IMR-90 (cell line): Measurements from ENCODE around the gene PAX8. TPM values are rescaled to one million over a fixed set of nuclear protein-coding genes. Genes with fewer than 3 reads are reported as not detected.

ENCODE experiments used
- ATAC-seq: fragments of 200-7000 bp; cut with Tn5 transposase; 2 replicates; pipeline ENCODE4 v1.9.1; 2020; ENCODE audit warnings: low read depth, mild to moderate bottlenecking, moderate library complexity
- BruUV-seq: library from RNA; stranded (reverse); fragments of 400-500 nt; replicated peaks from 2 replicates; lab custom pipeline; 2021; lab: Mats Ljungman, UMichigan
- CTCF ChIA-PET: fragments of 300-600 bp; formaldehyde crosslinking; extraction: SDS; loops from one replicate; lab custom pipeline; 2021; ENCODE audit warnings: antibody characterized with exemption; lab: Yijun Ruan, JAX
- POLR2A ChIA-PET: fragments of 300-600 bp; sonication (Branson Sonifier 250); formaldehyde crosslinking; loops from one replicate; lab custom pipeline; 2022; ENCODE audit warnings: antibody characterized with exemption; ENCODE audit not compliant: unreplicated experiment; lab: Charles Lee
- DNase-seq: peaks from one replicate; pipeline ENCODE4 v3.0.0; 2013
- H2AFZ ChIP-seq: replicated peaks from 2 replicates; pipeline ENCODE3; 2013; ENCODE audit warnings: low read length, mild to moderate bottlenecking; ENCODE audit not compliant: poor library complexity
- H2AK5ac ChIP-seq: 2 replicates; pipeline ENCODE4 v1.6.1; 2013; ENCODE audit warnings: low read depth, low read length, inconsistent platforms
- H2AK9ac ChIP-seq: replicated peaks from 2 replicates; pipeline ENCODE3; 2013; ENCODE audit warnings: mild to moderate bottlenecking, low read depth, low read length, moderate library complexity; ENCODE audit not compliant: poor library complexity
- H2BK120ac ChIP-seq: 2 replicates; pipeline ENCODE4 v1.6.1; 2013; ENCODE audit warnings: low read depth, low read length, inconsistent platforms
- H2BK15ac ChIP-seq: 3 replicates; pipeline ENCODE4 v1.6.1; 2013; ENCODE audit warnings: low read depth, low read length, inconsistent platforms
- H2BK20ac ChIP-seq: 2 replicates; pipeline ENCODE4 v1.6.1; 2013; ENCODE audit warnings: low read depth, mild to moderate bottlenecking, inconsistent platforms, low read length, moderate library complexity
- H2BK5ac ChIP-seq: 2 replicates; pipeline ENCODE4 v1.6.1; 2013; ENCODE audit warnings: mild to moderate bottlenecking, low read depth, low read length, inconsistent platforms; ENCODE audit not compliant: poor library complexity, severe bottlenecking
- H3K14ac ChIP-seq: replicated peaks from 2 replicates; pipeline ENCODE4 v1.6.1; 2013; ENCODE audit warnings: low read depth, low read length, inconsistent platforms
- H3K18ac ChIP-seq: 2 replicates; pipeline ENCODE4 v1.6.1; 2013; ENCODE audit warnings: low read depth, low read length, control low read depth
- H3K23ac ChIP-seq: 2 replicates; pipeline ENCODE4 v1.6.1; 2013; ENCODE audit warnings: low read depth, low read length, inconsistent platforms
- H3K27ac ChIP-seq: 2 replicates; pipeline ENCODE4 v1.5.1; 2013; ENCODE audit warnings: mild to moderate bottlenecking, control low read depth, low read length; ENCODE audit not compliant: insufficient read depth
- H3K27me3 ChIP-seq: 2 replicates; pipeline ENCODE4 v1.6.1; 2013; ENCODE audit warnings: low read length; ENCODE audit not compliant: control insufficient read depth, insufficient read depth
- H3K36me3 ChIP-seq: 2 replicates; pipeline ENCODE4 v1.6.1; 2013; ENCODE audit warnings: low read length, mixed read lengths; ENCODE audit not compliant: control insufficient read depth, insufficient read depth
- H3K4ac ChIP-seq: 2 replicates; pipeline ENCODE4 v1.6.1; 2013; ENCODE audit warnings: low read depth, low read length, inconsistent platforms
- H3K4me1 ChIP-seq: 2 replicates; pipeline ENCODE4 v1.6.1; 2013; ENCODE audit warnings: low read length, mixed read lengths; ENCODE audit not compliant: control insufficient read depth, insufficient read depth
- H3K4me2 ChIP-seq: 2 replicates; pipeline ENCODE4 v1.6.1; 2013; ENCODE audit warnings: low read depth, mild to moderate bottlenecking, control low read depth, low read length, moderate library complexity
- H3K4me3 ChIP-seq: 2 replicates; pipeline ENCODE4 v1.5.1; 2013; ENCODE audit warnings: low read depth, mild to moderate bottlenecking, control low read depth, low read length, moderate library complexity; ENCODE audit not compliant: insufficient read depth
- H3K56ac ChIP-seq: 2 replicates; pipeline ENCODE4 v1.6.1; 2013; ENCODE audit warnings: low read length, inconsistent platforms; ENCODE audit not compliant: insufficient read depth; ENCODE audit errors: extremely low read depth
- H3K79me1 ChIP-seq, 2 experiments: 2 replicates each; pipeline ENCODE4 v1.6.1; 2013; ENCODE audit warnings: low read length in 2 of 2, inconsistent platforms in 1 of 2, low read depth in 1 of 2
- H3K9ac ChIP-seq: 2 replicates; pipeline ENCODE4 v1.6.1; 2013; ENCODE audit warnings: low read depth, low read length, control low read depth
- H3K9me1 ChIP-seq: 2 replicates; pipeline ENCODE4 v1.6.1; 2013; ENCODE audit warnings: low read length, inconsistent platforms; ENCODE audit not compliant: insufficient read depth
- H3K9me3 ChIP-seq: 2 replicates; pipeline ENCODE4 v1.6.1; 2013; ENCODE audit warnings: low read length; ENCODE audit not compliant: control insufficient read depth, insufficient read depth
- H4K20me1 ChIP-seq: 2 replicates; pipeline ENCODE4 v1.6.1; 2013; ENCODE audit warnings: low read length, inconsistent platforms; ENCODE audit not compliant: insufficient read depth
- H4K5ac ChIP-seq: 2 replicates; pipeline ENCODE4 v1.6.1; 2013; ENCODE audit warnings: mild to moderate bottlenecking, low read depth, low read length, control low read depth
- H4K8ac ChIP-seq, 2 experiments: 2 replicates each; pipeline ENCODE4 v1.6.1; 2013; ENCODE audit warnings: low read depth in 2 of 2, low read length in 2 of 2, control low read depth in 1 of 2, inconsistent platforms in 1 of 2
- H4K91ac ChIP-seq: 2 replicates; pipeline ENCODE4 v1.6.1; 2013; ENCODE audit warnings: low read depth, low read length, inconsistent platforms; ENCODE audit not compliant: insufficient read depth
- BHLHE40 ChIP-seq: fragments of 150-350 bp; IDR thresholded peaks from 2 replicates; pipeline ENCODE4 v1.6.1; 2016; ENCODE audit warnings: mild to moderate bottlenecking, low read depth, low read length
- CEBPB ChIP-seq: IDR thresholded peaks from 2 replicates; pipeline ENCODE4 v1.6.1; 2012; ENCODE audit warnings: low read depth, low read length, improper control_type of control experiment
- CHD1 ChIP-seq: IDR thresholded peaks from 2 replicates; pipeline ENCODE4 v1.6.1; 2012; ENCODE audit warnings: low read depth, low read length, improper control_type of control experiment
- CTCF ChIP-seq: conservative IDR thresholded peaks from 2 replicates; pipeline ENCODE4 v1.5.1; 2012; ENCODE audit warnings: mild to moderate bottlenecking, low read depth, low read length, improper control_type of control experiment
- FOS ChIP-seq: fragments of 150-350 bp; IDR thresholded peaks from 2 replicates; pipeline ENCODE4 v1.6.1; 2016; ENCODE audit warnings: low read depth, low read length
- MAFK ChIP-seq: IDR thresholded peaks from 2 replicates; pipeline ENCODE4 v1.6.1; 2012; ENCODE audit warnings: low read depth, low read length, improper control_type of control experiment
- MAZ ChIP-seq: IDR thresholded peaks from 2 replicates; pipeline ENCODE4 v1.6.1; 2012; ENCODE audit warnings: low read depth, mild to moderate bottlenecking, low read length, improper control_type of control experiment, moderate library complexity, borderline replicate concordance
- MXI1 ChIP-seq: IDR thresholded peaks from 2 replicates; pipeline ENCODE4 v1.6.1; 2012; ENCODE audit warnings: low read depth, mild to moderate bottlenecking, low read length, moderate library complexity, borderline replicate concordance
- NFE2L2 ChIP-seq: fragments of 150-350 bp; IDR thresholded peaks from 2 replicates; pipeline ENCODE4 v1.6.1; 2016; ENCODE audit warnings: low read depth, mild to moderate bottlenecking, low read length
- POLR2A ChIP-seq: IDR thresholded peaks from 2 replicates; pipeline ENCODE4 v1.6.1; 2012; ENCODE audit warnings: mild to moderate bottlenecking, low read depth, low read length
- RAD21 ChIP-seq: IDR thresholded peaks from 2 replicates; pipeline ENCODE4 v1.6.1; 2012; ENCODE audit warnings: low read length, improper control_type of control experiment
- RCOR1 ChIP-seq: IDR thresholded peaks from 2 replicates; pipeline ENCODE4 v1.6.1; 2012; ENCODE audit warnings: mild to moderate bottlenecking, low read length, improper control_type of control experiment; ENCODE audit not compliant: insufficient replicate concordance
- RFX5 ChIP-seq: IDR thresholded peaks from 2 replicates; pipeline ENCODE4 v1.8.0; 2012; ENCODE audit warnings: low read depth, mild to moderate bottlenecking, low read length, moderate library complexity
- SMC3 ChIP-seq: fragments of 150-350 bp; IDR thresholded peaks from 2 replicates; pipeline ENCODE4 v1.6.1; 2016; ENCODE audit warnings: low read depth, mild to moderate bottlenecking, antibody characterized with exemption, low read length, moderate library complexity
- USF2 ChIP-seq: fragments of 150-350 bp; IDR thresholded peaks from 2 replicates; pipeline ENCODE4 v1.6.1; 2017; ENCODE audit warnings: mild to moderate bottlenecking, antibody characterized with exemption, low read length, low read depth
- WGBS, 2 experiments: methylation state at CpG; one replicate each; pipeline versions ENCODE4 v1.1.5 to v1.1.7; 2013; ENCODE audit warnings: missing lambda C conversion rate in 2 of 2; ENCODE audit not compliant: insufficient read length in 1 of 2; ENCODE audit errors: extremely low coverage in 2 of 2; 5-methylcytosine and 5-hydroxymethylcytosine counted together
- dilution Hi-C: fragments of 300-500 bp; cut with HindIII; formaldehyde crosslinking; loops from one replicate; pipeline ENCODE4 v1.14.3; 2018; ENCODE audit warnings: low sequenced_read_pairs; ENCODE audit not compliant: unreplicated experiment
- in situ Hi-C: fragments of 300-500 bp; cut with MboI; formaldehyde crosslinking; loops from 3 replicates; pipeline ENCODE4 v1.14.3; 2019; ENCODE audit warnings: low sequenced_read_pairs, inconsistent platforms, mixed read lengths
- intact Hi-C: fragments of 100-400 bp; cut with micrococcal nuclease; formaldehyde crosslinking; loops from 2 replicates; pipeline ENCODE4 v1.10.0; 2022
- polyA plus RNA-seq, 3 experiments: library from polyadenylated mRNA; depleted of rRNA; stranded (reverse); fragments of >200 nt; gene quantifications; 2 replicates each; pipeline ENCODE4 v1.2.3, GENCODE V29; 2012; ENCODE audit warnings: low replicate concordance in 1 of 3
- total RNA-seq: library from RNA; depleted of rRNA; stranded (reverse); fragments of >200 nt; gene quantifications from 2 replicates; pipeline ENCODE4 v1.2.3, GENCODE V29; 2012
- TF ChIP-seq, protein P1 (sequence below): fragments of 150-350 bp; IDR thresholded peaks from 2 replicates; pipeline ENCODE4 v1.6.1; 2016; ENCODE audit warnings: low read depth, mild to moderate bottlenecking, low read length, moderate library complexity, borderline replicate concordance

PAX8 gene
- total and polyA plus RNA-seq, 2 of the 4 experiments (the other 2 are of a cell fraction) = 0.18 to 1.5 TPM

DNA sequence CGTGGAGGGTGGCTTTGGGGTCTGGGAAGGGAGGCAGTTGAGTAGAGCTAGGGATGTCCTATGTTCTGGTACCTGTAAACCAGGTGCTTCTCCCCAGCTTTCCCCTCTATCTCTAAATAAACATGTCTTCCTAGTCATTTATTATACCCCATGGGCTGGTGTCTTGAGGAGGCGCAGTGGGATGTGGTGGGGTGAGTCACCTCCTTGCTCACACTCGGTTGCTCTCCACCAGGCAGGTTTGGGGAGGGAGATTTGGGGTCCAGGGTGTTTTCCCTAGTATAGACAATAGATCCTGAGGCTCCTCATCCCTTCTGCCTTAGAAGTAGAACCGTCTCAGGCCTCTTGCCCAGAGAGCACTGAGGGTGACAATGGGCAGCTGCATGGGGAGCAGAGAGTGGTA lies 99.8 kb downstream of the PAX8 start:
- Histone ChIP-seq H3K27me3 (peaks cover 36% of the 10 kb centered on the region), H3K4ac (no peak overlapping the region), H2BK20ac (no peak overlapping the region), H2BK15ac (no peak overlapping the region), H3K9ac (no peak overlapping the region), H3K4me2 (no peak overlapping the region), H4K91ac (no peak overlapping the region), H2BK5ac (no peak overlapping the region), H2AFZ (no peak overlapping the region), H3K79me1 (no peaks in the 10 kb centered on the region), H3K23ac (no peak overlapping the region), H3K14ac (no peak overlapping the region), H4K20me1 (no peaks in the 10 kb centered on the region), H3K9me1 (peaks cover 3% of the 10 kb centered on the region; the same call in 1 of the 2 replicates), H3K56ac (no peak overlapping the region), H2BK120ac (no peak overlapping the region), H3K4me3 (no peak overlapping the region), H2AK5ac (no peak overlapping the region), H3K27ac (no peak overlapping the region), H2AK9ac (no peak overlapping the region), H4K8ac (no peak overlapping the region), H4K5ac (no peak overlapping the region), H3K36me3 (no peaks in the 10 kb centered on the region), H3K4me1 (no peaks in the 10 kb centered on the region), H3K18ac (no peak overlapping the region), H3K9me3 (no peaks in the 10 kb centered on the region)
- no peak for TF ChIP-seq BHLHE40
- TF ChIP-seq SMC3 = no peak
- no peak for TF ChIP-seq CEBPB
- TF ChIP-seq NFE2L2 = no peak
- TF ChIP-seq MAFK = no peak
- TF ChIP-seq FOS = no peak
- TF ChIP-seq RCOR1 = no peak
- TF ChIP-seq RFX5 = no peak
- no peak for TF ChIP-seq MXI1
- TF ChIP-seq, protein P1, sequence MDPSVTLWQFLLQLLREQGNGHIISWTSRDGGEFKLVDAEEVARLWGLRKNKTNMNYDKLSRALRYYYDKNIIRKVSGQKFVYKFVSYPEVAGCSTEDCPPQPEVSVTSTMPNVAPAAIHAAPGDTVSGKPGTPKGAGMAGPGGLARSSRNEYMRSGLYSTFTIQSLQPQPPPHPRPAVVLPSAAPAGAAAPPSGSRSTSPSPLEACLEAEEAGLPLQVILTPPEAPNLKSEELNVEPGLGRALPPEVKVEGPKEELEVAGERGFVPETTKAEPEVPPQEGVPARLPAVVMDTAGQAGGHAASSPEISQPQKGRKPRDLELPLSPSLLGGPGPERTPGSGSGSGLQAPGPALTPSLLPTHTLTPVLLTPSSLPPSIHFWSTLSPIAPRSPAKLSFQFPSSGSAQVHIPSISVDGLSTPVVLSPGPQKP = no peak
- no peak for TF ChIP-seq POLR2A
- TF ChIP-seq USF2 = no peak
- TF ChIP-seq RAD21 = no peak
- TF ChIP-seq CHD1 = no peak
- no peak for TF ChIP-seq CTCF
- TF ChIP-seq MAZ = no peak
- in situ Hi-C loops (no loop called here), intact Hi-C loops (no loop called here), dilution Hi-C loops (no loop called here)
- POLR2A ChIA-PET = no interaction called here
- CTCF ChIA-PET = no interaction called here
- no peak for ATAC-seq
- WGBS, 2 experiments = no CpG with 5 or more reads among the region's 4 CpGs
- no TSS peak for BruUV-seq
- no peak for DNase-seq
